H1 (cell line): ENCODE data around the gene ANXA8. TPM values are rescaled to one million over a fixed set of nuclear protein-coding genes. Genes with fewer than 3 reads are reported as not detected.

Experiments
- CTCF ChIA-PET: fragments of 300-600 bp; sonication (Branson Sonifier 250); formaldehyde crosslinking; loops from one replicate; lab custom pipeline; 2021; ENCODE audit not compliant: partially characterized antibody; lab: Charles Lee
- POLR2A ChIA-PET: fragments of 300-600 bp; sonication (Branson Sonifier 250); formaldehyde crosslinking; loops from one replicate; lab custom pipeline; 2021; ENCODE audit warnings: inconsistent platforms; ENCODE audit not compliant: partially characterized antibody; lab: Charles Lee
- DNase-seq, 2 experiments: peaks; one replicate each; pipeline versions ENCODE4 v3.0.0 to v3.0.0-alpha.2; 2010 to 2022; ENCODE audit warnings: low spot score in 2 of 2, low read depth in 1 of 2, mixed read lengths in 1 of 2
- FAIRE-seq: peaks from 2 replicates; lab custom pipeline; 2011; peaks lifted over from hg19 to GRCh38; lab: Jason Lieb, UNC
- H2AFZ ChIP-seq: 2 replicates; pipeline ENCODE4 v1.8.1; 2012; ENCODE audit warnings: low read length, inconsistent platforms
- H2AK5ac ChIP-seq: 2 replicates; pipeline ENCODE4 v1.6.1; 2013; ENCODE audit warnings: low read depth, low read length
- H2BK120ac ChIP-seq: replicated peaks from 2 replicates; pipeline ENCODE3; 2013; ENCODE audit warnings: low read depth, low read length, inconsistent platforms
- H2BK12ac ChIP-seq: 2 replicates; pipeline ENCODE4 v1.6.1; 2013; ENCODE audit warnings: low read depth, low read length
- H2BK15ac ChIP-seq: 2 replicates; pipeline ENCODE4 v1.6.1; 2013; ENCODE audit warnings: low read length
- H2BK20ac ChIP-seq: 2 replicates; pipeline ENCODE4 v1.6.1; 2013; ENCODE audit warnings: low read length
- H2BK5ac ChIP-seq: 2 replicates; pipeline ENCODE4 v1.6.1; 2013; ENCODE audit warnings: low read depth, low read length
- H3K14ac ChIP-seq: 2 replicates; pipeline ENCODE4 v1.6.1; 2013; ENCODE audit warnings: inconsistent platforms; ENCODE audit not compliant: insufficient read length
- H3K18ac ChIP-seq: 2 replicates; pipeline ENCODE4 v1.6.1; 2013; ENCODE audit warnings: low read length; ENCODE audit errors: extremely low read depth
- H3K23ac ChIP-seq: 2 replicates; pipeline ENCODE4 v1.6.1; 2013; ENCODE audit warnings: inconsistent platforms; ENCODE audit not compliant: insufficient read length
- H3K23me2 ChIP-seq: 2 replicates; pipeline ENCODE4 v1.6.1; 2013; ENCODE audit warnings: low read depth, low read length
- H3K27ac ChIP-seq: 2 replicates; pipeline ENCODE4 v1.6.1; 2011; ENCODE audit warnings: low read depth, low read length, inconsistent platforms
- H3K27me3 ChIP-seq, 4 experiments: replicated peaks in 1 of 4; 1 replicate in 1 of 4; 2 replicates in 3 of 4; pipeline versions ENCODE4 v1.6.1 to v1.8.1; 2011 to 2013; ENCODE audit warnings: low read length in 3 of 4, mild to moderate bottlenecking in 3 of 4, inconsistent platforms in 2 of 4, mixed read lengths in 2 of 4, moderate library complexity in 1 of 4; ENCODE audit not compliant: control insufficient read depth in 3 of 4, insufficient read depth in 3 of 4; ENCODE audit errors: extremely low read depth in 1 of 4
- H3K36me3 ChIP-seq, 4 experiments: 2 replicates each; pipeline versions ENCODE4 v1.6.1 to v1.8.1; 2011 to 2013; ENCODE audit warnings: mild to moderate bottlenecking in 4 of 4, low read length in 3 of 4, moderate library complexity in 2 of 4, control low read depth in 1 of 4, inconsistent platforms in 1 of 4; ENCODE audit not compliant: insufficient read depth in 4 of 4, control insufficient read depth in 2 of 4
- H3K4ac ChIP-seq: replicated peaks from 2 replicates; pipeline ENCODE3; 2013; ENCODE audit warnings: low read length, low read depth, mixed read lengths, inconsistent platforms; ENCODE audit not compliant: insufficient read length
- H3K4me1 ChIP-seq, 4 experiments: replicated peaks in 1 of 4; 1 replicate in 1 of 4; 2 replicates in 3 of 4; pipeline versions ENCODE4 v1.6.1 to v1.8.1; 2011 to 2013; ENCODE audit warnings: low read length in 3 of 4, inconsistent platforms in 2 of 4, mixed read lengths in 1 of 4; ENCODE audit not compliant: insufficient read depth in 4 of 4, control insufficient read depth in 3 of 4
- H3K4me2 ChIP-seq, 2 experiments: 2 replicates each; pipeline versions ENCODE4 v1.6.1 to v1.8.1; 2011 to 2013; ENCODE audit warnings: low read depth in 2 of 2, low read length in 2 of 2, control low read depth in 1 of 2, inconsistent platforms in 1 of 2, mild to moderate bottlenecking in 1 of 2; ENCODE audit not compliant: insufficient read depth in 1 of 2
- H3K4me3 ChIP-seq, 4 experiments: fragments of 200-600, 300-600 bp in 1 of 4; sonication (generic), shearing (Covaris generic), sonication (Bioruptor Twin) in 1 of 4; 2 replicates each; pipeline versions ENCODE4 v1.5.1 to v1.8.1; 2011 to 2016; ENCODE audit warnings: low read length in 4 of 4, low read depth in 3 of 4, control low read depth in 2 of 4, inconsistent platforms in 2 of 4, mild to moderate bottlenecking in 2 of 4, mixed read lengths in 1 of 4, moderate library complexity in 1 of 4; ENCODE audit not compliant: insufficient read depth in 2 of 4; ENCODE audit errors: extremely low read depth in 1 of 4
- H3K56ac ChIP-seq: replicated peaks from 2 replicates; pipeline ENCODE3; 2013; ENCODE audit warnings: low read depth, mild to moderate bottlenecking, mixed read lengths, low read length, inconsistent platforms; ENCODE audit not compliant: insufficient read length
- H3K79me1 ChIP-seq: 2 replicates; pipeline ENCODE4 v1.6.1; 2013; ENCODE audit warnings: low read depth, low read length, control low read depth
- H3K79me2 ChIP-seq, 2 experiments: 2 replicates each; pipeline versions ENCODE4 v1.6.1 to v1.8.1; 2012 to 2013; ENCODE audit warnings: low read length in 2 of 2, mild to moderate bottlenecking in 2 of 2, inconsistent platforms in 1 of 2; ENCODE audit not compliant: insufficient read depth in 2 of 2, control insufficient read depth in 1 of 2
- H3K9ac ChIP-seq, 4 experiments: replicated peaks in 1 of 4; 1 replicate in 1 of 4; 2 replicates in 3 of 4; pipeline versions ENCODE4 v1.6.1 to v1.8.1; 2011 to 2013; ENCODE audit warnings: low read depth in 3 of 4, low read length in 3 of 4, control low read depth in 2 of 4, mild to moderate bottlenecking in 2 of 4, moderate library complexity in 2 of 4, inconsistent platforms in 1 of 4; ENCODE audit errors: extremely low read depth in 1 of 4
- H3K9me3 ChIP-seq, 2 experiments: 2 replicates each; pipeline versions ENCODE4 v1.6.1 to v1.8.1; 2012 to 2013; ENCODE audit warnings: mild to moderate bottlenecking in 2 of 2, moderate library complexity in 2 of 2, control low read depth in 1 of 2, inconsistent platforms in 1 of 2, low read depth in 1 of 2, low read length in 1 of 2, mixed read lengths in 1 of 2; ENCODE audit not compliant: insufficient read depth in 2 of 2
- H4K20me1 ChIP-seq, 2 experiments: replicated peaks in 1 of 2; 2 replicates each; pipeline versions ENCODE3 to v1.8.1; 2011 to 2013; ENCODE audit warnings: inconsistent platforms in 2 of 2, low read length in 2 of 2, mild to moderate bottlenecking in 1 of 2; ENCODE audit not compliant: insufficient read depth in 2 of 2, control insufficient read depth in 1 of 2
- H4K5ac ChIP-seq: 2 replicates; pipeline ENCODE4 v1.6.1; 2013; ENCODE audit warnings: low read length, low read depth, mixed read lengths, inconsistent platforms; ENCODE audit not compliant: insufficient read length
- H4K8ac ChIP-seq: 2 replicates; pipeline ENCODE4 v1.8.0; 2013; ENCODE audit warnings: mild to moderate bottlenecking, moderate library complexity, low read length, inconsistent platforms; ENCODE audit not compliant: insufficient read depth; ENCODE audit errors: extremely low read depth
- H4K91ac ChIP-seq: replicated peaks from 2 replicates; pipeline ENCODE3; 2013; ENCODE audit warnings: low read length, mixed read lengths, inconsistent platforms; ENCODE audit not compliant: insufficient read length
- ASH2L ChIP-seq: fragments of 200-600, 300-600 bp; sonication (generic); IDR thresholded peaks from one replicate; pipeline ENCODE4 v1.7.1; 2017; ENCODE audit warnings: low read length
- BACH1 ChIP-seq: IDR thresholded peaks from 2 replicates; pipeline ENCODE4 v1.6.1; 2012; ENCODE audit warnings: low read length, improper control_type of control experiment
- CREB1 ChIP-seq: IDR thresholded peaks from 2 replicates; pipeline ENCODE4 v1.6.1; 2012; ENCODE audit warnings: inconsistent platforms
- CTBP2 ChIP-seq: IDR thresholded peaks from 2 replicates; pipeline ENCODE4 v1.7.0; 2011; ENCODE audit warnings: borderline replicate concordance, mild to moderate bottlenecking, moderate library complexity, mixed read lengths, low read length; ENCODE audit not compliant: insufficient read depth, insufficient read length
- CTCF ChIP-seq, 3 experiments: IDR thresholded peaks; 1 replicate in 2 of 3; 2 replicates in 1 of 3; pipeline versions ENCODE4 v1.5.1 to v1.6.1; 2011; ENCODE audit warnings: low read length in 3 of 3, mild to moderate bottlenecking in 3 of 3, inconsistent platforms in 2 of 3, low read depth in 1 of 3, moderate library complexity in 1 of 3; ENCODE audit not compliant: insufficient read depth in 1 of 3; ENCODE audit errors: control extremely low read depth in 1 of 3
- EP300 ChIP-seq, 2 experiments: IDR thresholded peaks; 1 replicate in 1 of 2; 2 replicates in 1 of 2; pipeline ENCODE4 v1.6.1; 2011 to 2012; ENCODE audit warnings: low read depth in 2 of 2, low read length in 2 of 2, mild to moderate bottlenecking in 2 of 2, borderline replicate concordance in 1 of 2, inconsistent platforms in 1 of 2, moderate library complexity in 1 of 2
- MAFK ChIP-seq: IDR thresholded peaks from 2 replicates; pipeline ENCODE4 v1.6.1; 2012; ENCODE audit warnings: low read depth, mild to moderate bottlenecking, improper control_type of control experiment, low read length
- SIX5 ChIP-seq: IDR thresholded peaks from 2 replicates; pipeline ENCODE4 v1.6.1; 2011; ENCODE audit warnings: mild to moderate bottlenecking, low read depth, low read length
- SP2 ChIP-seq: IDR thresholded peaks from 2 replicates; pipeline ENCODE4 v1.6.1; 2012; ENCODE audit warnings: mild to moderate bottlenecking, low read length, inconsistent platforms
- SUZ12 ChIP-seq: fragments of 200-600 bp; sonication (generic); IDR thresholded peaks from 2 replicates; pipeline ENCODE4 v1.6.1; 2012; ENCODE audit warnings: mild to moderate bottlenecking, inconsistent platforms, low read length, moderate library complexity, mixed read lengths
- WGBS, 2 experiments: shearing (Covaris generic) in 1 of 2; methylation state at CpG; one replicate each; pipeline versions ENCODE4 v1.1.6 to v1.1.7; 2013 to 2015; ENCODE audit warnings: low lambda C conversion rate in 2 of 2, mixed read lengths in 2 of 2, inconsistent platforms in 1 of 2, low coverage in 1 of 2, missing lambda C conversion rate in 1 of 2; ENCODE audit not compliant: insufficient replicate concordance in 2 of 2, insufficient coverage in 1 of 2, insufficient read length in 1 of 2; ENCODE audit errors: extremely low coverage in 1 of 2, missing lambda C conversion rate in 1 of 2; 5-methylcytosine and 5-hydroxymethylcytosine counted together
- polyA plus RNA-seq, 7 experiments: library from polyadenylated mRNA; depleted of rRNA in 3 of 7; stranded (reverse) in 5 of 7; unstranded in 2 of 7; fragments of >200 nt in 5 of 7; fragments of 200-250 nt in 2 of 7; gene quantifications; 1 replicate in 5 of 7; 2 replicates in 1 of 7; 4 replicates in 1 of 7; pipeline versions ENCODE4 v1.2.1 to v1.2.3, GENCODE V29; 2011 to 2013; ENCODE audit warnings: missing spikeins in 2 of 7, mixed read lengths in 2 of 7
- total RNA-seq: library from RNA; stranded (reverse); fragmentation: NEBNext Ultra II Directional; extraction: Animal tissue kit (Norgen Biotek cat#: 25700); gene quantifications from 2 replicates; pipeline ENCODE4 v1.2.1, GENCODE V29; 2021

The ANXA8 gene
- total and polyA plus RNA-seq, 2 of the 8 experiments (the other 6 are each of a cell fraction or from before 2014, with no cell fraction given): 0.15 TPM; not detected in 1

- Histone ChIP-seq H2AFZ (no peak overlapping the region), H3K4me3 (no peak overlapping the region), H3K4me1 (peaks cover 0 to 10% (median 6%) of the 10 kb centered on the region in 4 experiments; a peak in 6 of 7 replicates), H3K56ac (no peak overlapping the region), H3K18ac (no peak overlapping the region), H4K20me1 (no peaks in the 10 kb centered on the region), H2AK5ac (no peak overlapping the region), H4K8ac (no peak overlapping the region), H3K4me2 (no peak overlapping the region), H4K5ac (no peak overlapping the region), H2BK20ac (no peak overlapping the region), H4K91ac (no peak overlapping the region), H2BK12ac (no peak overlapping the region), H3K14ac (no peak overlapping the region), H3K9ac (no peak overlapping the region), H2BK15ac (no peak overlapping the region), H3K79me1 (no peaks in the 10 kb centered on the region), H3K23me2 (peaks cover 7% of the 10 kb centered on the region; the same call in 1 of the 2 replicates), H3K27ac (no peak overlapping the region), H3K79me2 (no peaks in the 10 kb centered on the region), H3K27me3 (no peaks in the 10 kb centered on the region), H2BK120ac (no peak overlapping the region), H2BK5ac (no peak overlapping the region), H3K9me3 (no peaks in the 10 kb centered on the region), H3K36me3 (no peaks in the 10 kb centered on the region), H3K23ac (no peak overlapping the region), H3K4ac (no peak overlapping the region)
- TF ChIP-seq BACH1: no peak
- TF ChIP-seq EP300 (IDR thresholded peaks at IDR 0.05; ENCODE audit: borderline replicate concordance in 1 of 2, low read depth in 2 of 2, low read length in 2 of 2): no peak
- no peak for TF ChIP-seq SP2
- TF ChIP-seq SUZ12: no peak
- no peak for TF ChIP-seq ASH2L
- TF ChIP-seq MAFK: no peak
- no peak for TF ChIP-seq CTBP2
- TF ChIP-seq CTCF (IDR thresholded peaks at IDR 0.05; ENCODE audit: control extremely low read depth in 1 of 3, insufficient read depth in 1 of 3, low read depth in 1 of 3, low read length in 3 of 3): no peak
- no peak for TF ChIP-seq CREB1
- TF ChIP-seq SIX5: no peak
- FAIRE-seq: no peak
- ChIA-PET CTCF (interaction anchor here (1.0 to 1.6 kb wide), 2 partner anchors 10 to 15 kb away, joined by 3 to 6 read pairs; no protein-coding TSS in a partner anchor), POLR2A (interaction anchor here (1.5 kb wide), 1 partner anchor 31 kb away, joined by 3 read pairs; no protein-coding TSS in a partner anchor)
- WGBS, 2 experiments: 83% methylated on average over 2 of the region's 4 CpGs; no CpG with 5 or more reads in 1 of the 2 experiments
- DNase-seq: no peak
Observed at GRCh38 chr10:47418966-47419365, 64.9 kb downstream of the ANXA8 start.
